Activated T-cell treated with anti-CD3 and anti-CD28 coated beads for 24 hours (primary cell): ENCODE results near the gene ARMH3.
"Not testable (repeated sequence)": the region's sequence is repeated elsewhere in the genome, so short reads cannot be mapped to it uniquely, and the experiment has no call there.

Source experiments
- DNase-seq: peaks from one replicate; pipeline ENCODE4 v3.0.0-alpha.2; 2020; ENCODE audit warnings: low read depth

The ARMH3 gene

DNA sequence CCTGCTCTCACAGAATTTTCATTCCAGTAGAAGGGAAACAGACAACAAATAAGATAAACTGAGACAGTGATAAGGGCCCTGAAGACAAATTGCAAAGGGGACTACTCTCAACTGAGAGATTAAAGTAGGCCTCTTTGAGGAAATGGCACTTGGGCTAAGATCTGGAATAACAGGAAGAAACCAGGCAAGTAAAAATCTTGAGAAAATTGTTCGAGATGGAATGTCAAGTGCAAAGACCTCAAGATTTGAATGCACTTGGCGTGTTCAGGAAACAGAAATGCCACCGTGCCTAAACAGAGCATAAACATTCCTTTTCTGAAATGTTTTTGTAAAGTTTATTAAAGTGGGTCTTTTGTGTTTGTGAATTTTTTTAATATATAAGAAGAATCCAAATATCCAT, 10.7 kb downstream of the ARMH3 start:
- no peak for DNase-seq

DNA sequence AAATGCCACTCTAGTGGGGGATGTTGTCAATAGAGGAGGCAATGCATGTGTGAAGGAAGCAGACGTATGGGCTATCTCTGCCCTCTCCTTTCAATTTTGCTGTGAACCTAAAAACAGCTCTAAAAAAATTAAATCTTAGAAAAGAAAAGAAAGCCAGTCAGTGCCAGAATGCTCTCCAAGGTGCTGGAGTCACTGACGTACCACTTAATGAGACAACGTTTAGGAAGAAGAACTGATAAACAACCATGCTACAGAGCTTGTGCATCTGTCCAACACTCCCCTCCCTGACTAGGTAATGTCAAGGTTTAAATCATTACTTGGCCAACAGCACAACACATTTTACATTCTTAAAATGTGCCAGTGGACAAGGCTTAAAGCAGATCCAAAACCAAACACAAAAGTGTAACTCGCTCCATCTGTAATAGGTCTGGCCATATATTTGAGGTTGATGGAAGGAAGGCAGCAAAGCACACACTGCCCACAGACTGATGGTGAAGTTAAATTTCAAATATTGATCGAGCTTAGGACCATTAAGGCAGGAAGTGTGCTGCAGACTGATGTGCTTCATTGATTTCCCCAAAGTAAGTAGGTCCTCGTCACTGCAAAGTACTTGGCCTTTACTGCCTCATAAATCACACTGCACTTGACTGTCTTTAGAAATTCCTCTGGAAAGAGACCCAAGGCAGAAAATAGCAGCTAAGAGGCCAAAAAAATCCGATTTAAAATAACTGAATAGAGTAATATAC, 15.5 kb downstream of the ARMH3 start:
- no peak for DNase-seq

DNA sequence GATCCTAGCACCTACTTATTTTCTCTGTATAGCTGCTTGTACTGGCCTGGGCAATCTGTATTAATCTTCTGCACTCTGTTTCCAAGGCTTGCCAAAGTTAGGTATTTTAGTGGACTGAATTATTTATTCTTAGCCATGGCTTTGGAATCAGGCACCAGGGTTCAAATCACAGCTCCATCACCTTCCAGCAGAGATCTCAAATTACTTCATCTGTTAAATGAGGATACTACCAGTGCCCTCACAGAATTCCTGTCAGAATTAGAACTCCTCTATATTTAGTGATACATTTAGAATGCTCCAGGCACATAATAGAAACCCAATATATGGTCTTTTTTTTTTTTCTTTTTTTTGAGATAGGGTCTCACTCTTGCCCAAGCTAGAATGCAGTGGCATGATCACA, 17.6 kb downstream of the ARMH3 start:
- no peak for DNase-seq

DNA sequence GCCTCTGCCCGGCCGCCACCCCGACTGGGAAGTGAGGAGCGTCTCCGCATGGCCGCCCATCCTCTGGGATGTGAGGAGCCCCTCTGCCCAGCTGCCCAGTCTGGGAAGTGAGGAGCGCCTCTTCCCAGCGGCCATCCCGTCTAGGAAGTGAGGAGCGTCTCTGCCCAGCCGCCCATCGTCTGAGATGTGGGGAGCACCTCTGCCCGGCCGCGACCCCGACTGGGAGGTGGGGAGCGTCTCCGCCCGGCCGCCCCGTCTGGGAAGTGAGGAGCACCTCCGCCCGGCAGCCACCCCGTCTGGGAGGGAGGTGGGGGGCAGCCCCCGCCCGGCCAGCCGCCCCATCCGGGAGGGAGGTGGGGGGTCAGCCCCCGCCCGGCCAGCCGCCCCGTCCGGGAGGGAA, 20.2 kb downstream of the ARMH3 start:
- DNase-seq = not testable (repeated sequence)

DNA sequence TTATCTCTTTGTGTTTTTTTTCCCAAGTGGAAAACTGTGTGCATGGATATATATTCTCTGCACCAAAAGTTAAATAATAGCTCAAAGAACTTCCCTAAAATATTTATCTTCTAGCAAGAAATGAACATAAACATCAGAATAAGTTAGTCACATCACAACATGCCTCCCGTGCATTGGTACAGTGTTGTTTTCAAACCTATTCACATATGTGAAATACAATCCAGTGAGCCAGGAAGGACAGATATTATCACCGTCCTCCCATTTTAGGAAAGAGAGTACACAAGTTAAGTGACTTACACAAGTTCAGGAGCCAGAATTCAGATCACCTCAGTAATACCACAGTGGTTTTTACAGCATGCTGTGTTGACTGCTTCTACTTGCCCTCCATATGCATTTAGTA, 22.2 kb downstream of the ARMH3 start:
- no peak for DNase-seq

DNA sequence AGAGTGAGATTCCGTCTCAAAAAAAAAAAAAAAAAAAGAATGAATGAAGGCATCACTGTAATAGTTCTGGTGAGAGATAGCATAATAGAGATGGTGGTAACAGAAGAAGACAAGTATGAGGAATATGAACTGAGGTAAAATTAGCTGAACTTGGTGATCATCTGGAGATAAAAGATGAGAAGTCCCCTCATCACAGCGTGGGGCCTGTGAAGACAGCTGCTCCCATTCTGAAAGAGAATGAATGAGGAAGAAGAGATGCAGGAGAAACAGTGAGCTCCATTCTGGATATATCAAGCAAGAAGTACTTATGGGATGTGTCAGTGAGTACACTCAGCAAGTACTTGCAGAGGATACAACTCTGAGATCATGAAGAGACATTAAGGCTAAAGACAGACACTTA, 28.7 kb downstream of the ARMH3 start:
- DNase-seq = no peak

DNA sequence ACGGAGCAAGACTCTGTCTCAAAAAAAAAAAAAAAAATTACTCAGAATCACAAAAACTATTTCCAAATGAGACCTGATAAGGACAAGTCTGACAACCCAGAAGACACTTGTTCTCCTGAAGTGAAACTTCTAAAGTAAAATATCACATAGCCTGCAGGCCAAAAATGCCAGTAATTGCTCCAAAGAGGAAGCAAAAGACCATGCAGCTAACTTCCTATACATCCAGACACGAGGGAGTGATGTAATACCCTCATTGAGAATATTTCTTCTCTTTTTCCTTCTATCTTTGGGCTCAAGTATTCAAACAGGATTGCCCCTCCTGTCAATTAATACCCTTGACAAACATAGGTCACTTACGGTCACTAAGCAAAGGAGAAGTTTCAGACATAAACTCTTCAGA, 31.2 kb downstream of the ARMH3 start:
- DNase-seq = no peak

DNA sequence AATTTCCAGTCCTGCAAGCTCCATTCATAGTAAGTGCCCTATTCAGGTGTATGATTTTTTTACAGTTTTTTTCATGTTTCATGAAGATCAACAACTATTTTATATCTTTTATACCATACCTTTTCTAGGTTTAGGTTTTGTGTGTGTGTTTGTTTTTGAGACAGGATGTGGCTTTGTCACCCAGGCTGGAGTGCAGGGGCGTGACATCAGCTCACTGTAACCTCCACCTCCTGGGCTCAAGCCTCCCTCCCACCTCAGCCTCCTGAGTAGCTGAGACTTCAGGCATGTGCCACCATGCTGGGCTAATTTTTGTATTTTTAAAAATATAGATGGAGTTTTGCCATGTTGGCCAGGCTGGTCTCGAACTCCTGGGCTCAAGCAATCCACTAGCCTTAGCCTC, 35.0 kb downstream of the ARMH3 start:
- DNase-seq = no peak

DNA sequence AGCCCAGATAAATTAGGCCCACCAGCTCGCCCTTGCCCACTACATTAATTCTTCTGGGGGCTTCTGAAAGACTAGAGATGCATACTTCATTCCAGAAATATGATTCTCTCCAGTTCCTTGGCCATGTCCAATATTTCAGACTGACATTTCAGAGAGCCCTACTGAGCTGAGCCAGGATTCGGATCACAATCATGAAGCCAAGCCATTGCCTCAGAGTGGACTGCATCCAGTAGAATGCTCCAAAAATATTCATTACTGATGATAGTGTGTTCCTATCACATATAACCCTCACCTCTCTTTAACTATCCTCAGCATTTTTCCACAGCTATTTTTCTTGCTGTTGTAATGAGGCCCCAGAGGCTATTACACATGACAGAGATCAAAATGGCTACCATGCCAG, 38.7 kb downstream of the ARMH3 start:
- no peak for DNase-seq

DNA sequence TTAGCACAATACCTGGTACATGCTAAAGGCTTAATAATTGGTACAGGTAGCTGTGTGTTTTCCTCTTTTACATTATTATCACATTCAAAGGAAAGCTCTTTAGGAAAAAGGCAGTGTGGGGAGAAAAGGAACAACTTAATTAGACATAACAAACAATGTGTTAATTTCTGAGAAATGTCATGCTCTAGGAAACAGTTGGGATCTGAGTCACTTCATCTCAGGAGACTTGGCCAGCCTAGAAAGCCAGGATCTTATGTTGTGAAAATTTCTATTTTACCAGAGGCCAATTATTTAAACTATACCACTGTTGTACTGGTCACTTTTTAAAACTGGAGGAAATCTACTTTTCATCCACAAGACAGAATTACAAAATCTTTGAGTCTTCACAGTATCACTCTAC, 39.6 kb downstream of the ARMH3 start:
- DNase-seq = no peak

DNA sequence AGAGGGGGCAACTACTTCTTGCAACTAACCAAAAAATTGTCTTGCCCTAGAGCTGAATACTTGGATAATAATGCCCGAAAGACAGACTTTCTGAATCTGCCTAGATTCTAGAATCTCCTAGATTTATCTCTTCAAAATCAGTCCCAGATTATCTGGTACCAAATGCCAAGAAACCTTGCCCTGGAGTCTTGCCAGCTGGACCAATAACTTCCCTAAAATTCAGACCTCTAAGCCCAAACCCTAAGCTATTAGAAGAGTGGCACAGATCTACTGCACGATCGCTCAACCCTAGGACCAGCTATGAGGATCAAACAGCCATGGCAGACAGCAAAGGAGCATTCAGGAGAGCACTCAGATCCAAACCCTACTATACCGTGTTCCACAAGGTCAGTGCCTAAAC, 45.0 kb downstream of the ARMH3 start:
- DNase-seq = no peak

DNA sequence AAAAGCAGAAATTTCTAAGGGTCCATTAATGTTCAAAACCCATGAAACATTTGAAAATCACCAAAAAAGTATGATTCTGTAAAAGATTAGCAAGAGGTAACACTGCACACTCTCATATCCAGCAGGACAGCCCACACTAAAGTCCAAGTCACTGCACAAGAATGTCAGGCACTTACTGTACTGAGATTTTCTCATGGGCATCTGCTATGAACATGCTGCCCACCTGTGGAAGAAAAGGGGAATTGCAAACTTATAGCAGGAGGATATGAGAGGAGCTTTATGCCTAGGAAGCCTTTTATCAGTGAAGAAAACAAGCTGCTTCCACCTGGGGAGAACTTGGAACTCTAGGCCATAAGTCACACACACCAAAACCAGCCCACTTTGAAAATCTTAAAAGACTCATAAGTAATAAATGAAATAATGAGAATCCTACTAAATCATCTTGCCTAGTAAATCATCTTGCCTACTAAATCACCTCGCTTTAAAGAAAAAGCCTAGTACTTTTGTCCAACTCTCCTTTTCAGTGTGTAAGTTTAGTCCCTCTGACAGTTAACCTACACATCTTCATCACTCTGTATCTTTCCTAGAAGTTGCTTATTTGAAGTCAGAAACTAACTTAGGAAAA, 46.1 kb downstream of the ARMH3 start:
- DNase-seq = peak; percentile 22

DNA sequence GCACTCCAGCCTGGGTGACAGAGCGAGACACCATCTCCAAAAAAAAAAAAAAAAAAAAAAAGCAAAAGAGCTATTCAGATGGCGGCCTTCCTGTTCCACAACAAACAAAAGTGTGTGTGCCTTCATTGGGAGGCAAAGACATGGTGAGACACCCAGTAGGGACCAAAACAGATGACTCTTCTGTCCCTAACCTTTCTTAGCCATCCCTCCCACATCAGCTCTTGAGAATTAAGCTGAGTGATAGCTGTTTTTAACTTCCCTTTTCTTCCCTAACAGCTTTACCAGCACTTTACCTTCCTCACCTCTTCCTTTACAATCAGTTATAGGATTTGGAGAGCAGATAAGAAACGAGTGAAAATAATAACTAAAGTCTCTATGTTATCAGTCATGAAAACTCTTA, 48.2 kb downstream of the ARMH3 start:
- DNase-seq = no peak

DNA sequence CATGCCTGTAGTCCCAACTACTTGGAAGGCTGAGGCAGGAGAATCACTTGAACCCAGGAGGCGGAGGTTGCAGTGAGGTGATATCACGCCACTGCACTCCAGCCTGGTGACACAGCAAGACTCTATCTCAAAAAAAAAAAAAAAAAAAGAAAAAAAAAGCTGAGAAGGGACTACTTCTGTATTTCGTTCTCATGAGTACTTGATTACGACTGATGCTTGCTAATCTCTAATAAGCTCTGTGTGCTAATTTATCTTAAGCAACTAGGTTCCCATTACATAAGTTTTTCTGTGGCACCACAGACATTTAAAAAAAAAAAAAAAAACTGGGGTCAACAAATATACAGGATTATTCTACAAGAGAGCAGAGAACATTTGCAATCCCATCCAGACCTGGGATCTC, 48.9 kb downstream of the ARMH3 start:
- DNase-seq = not testable (repeated sequence)

DNA sequence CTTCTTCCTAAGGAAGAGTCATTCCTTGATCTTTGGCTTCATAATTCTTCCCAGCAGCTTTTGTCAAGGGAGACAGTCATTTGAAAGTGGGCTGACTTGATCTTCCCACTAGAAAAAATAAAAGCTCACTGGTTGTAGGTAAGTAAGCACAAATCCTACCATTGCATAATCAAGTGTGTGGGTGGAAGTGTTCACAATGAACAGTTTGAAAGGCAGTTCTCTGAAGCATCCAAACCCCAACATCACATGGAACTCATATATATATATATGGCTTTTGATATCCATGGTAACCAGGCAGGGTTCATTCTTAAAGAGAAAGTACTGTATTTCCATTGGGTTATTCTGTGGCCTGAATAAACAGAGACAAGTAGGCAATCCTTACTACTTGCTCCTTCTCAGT, 51.6 kb downstream of the ARMH3 start:
- no peak for DNase-seq

DNA sequence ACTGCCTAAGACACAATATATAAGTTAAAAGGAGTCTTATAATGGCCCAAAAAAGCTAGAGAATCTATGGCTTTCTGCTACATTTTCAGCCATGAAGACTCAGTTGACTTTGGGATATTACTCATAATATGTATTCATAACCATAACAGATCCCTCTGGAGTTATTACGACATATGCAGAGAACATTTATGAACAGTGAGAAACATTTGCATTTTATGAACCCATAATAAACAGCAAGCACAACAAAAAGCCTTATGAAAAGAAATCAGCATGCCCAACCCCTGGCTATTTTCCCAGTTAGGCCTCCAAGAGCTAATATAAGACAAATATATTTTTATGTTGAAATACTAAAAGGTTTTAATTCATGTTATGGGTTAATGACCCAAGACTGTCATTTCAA, 52.4 kb downstream of the ARMH3 start:
- no peak for DNase-seq

DNA sequence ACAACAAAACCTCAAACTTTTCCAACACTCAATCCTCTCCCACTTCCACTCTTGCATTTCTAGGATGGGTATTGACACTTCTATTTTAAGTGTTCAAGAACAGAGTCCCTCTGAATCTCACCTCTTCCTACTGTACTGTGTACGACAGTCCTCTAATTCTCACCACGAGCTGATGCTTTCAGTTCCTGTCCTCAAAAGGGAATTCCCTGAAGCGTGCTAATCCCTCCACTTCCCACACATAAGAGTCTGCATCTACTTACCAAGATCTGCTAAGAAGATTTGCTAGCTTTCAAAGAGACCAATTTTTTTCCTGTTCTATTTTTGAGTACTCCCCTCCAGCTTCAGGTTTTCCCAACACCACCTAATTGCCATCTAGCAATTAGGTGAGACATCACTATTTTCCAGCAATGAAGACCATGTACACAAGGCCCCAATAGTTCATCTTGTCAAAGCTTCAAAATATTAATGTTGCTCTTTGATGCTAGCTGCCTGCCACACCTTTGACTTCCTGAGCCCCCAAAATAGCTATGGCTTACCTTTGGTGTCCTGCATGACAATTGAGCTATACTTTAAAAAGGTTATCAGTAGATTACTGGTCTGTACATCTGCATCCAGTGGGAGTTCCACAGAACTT, 54.4 kb downstream of the ARMH3 start:
- DNase-seq = no peak

DNA sequence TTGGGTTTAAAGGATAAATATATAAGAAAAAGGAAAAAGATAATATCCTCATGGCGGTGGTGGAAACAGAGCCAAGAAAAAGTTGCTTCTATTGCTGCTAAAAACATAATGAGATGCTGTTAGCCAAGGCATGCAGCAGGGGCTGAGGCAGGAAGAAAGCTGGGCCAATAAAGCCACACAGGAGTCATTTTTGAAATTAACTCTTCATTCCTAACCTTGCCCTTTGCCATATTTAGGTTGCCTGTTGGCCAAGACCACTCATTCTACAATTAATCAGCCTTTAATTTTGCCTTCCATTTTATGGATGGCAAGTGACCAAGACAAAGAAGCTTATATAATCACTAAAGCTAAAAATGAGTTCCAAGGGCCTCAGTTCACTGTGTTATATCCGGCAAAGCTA, 58.2 kb downstream of the ARMH3 start:
- no peak for DNase-seq

DNA sequence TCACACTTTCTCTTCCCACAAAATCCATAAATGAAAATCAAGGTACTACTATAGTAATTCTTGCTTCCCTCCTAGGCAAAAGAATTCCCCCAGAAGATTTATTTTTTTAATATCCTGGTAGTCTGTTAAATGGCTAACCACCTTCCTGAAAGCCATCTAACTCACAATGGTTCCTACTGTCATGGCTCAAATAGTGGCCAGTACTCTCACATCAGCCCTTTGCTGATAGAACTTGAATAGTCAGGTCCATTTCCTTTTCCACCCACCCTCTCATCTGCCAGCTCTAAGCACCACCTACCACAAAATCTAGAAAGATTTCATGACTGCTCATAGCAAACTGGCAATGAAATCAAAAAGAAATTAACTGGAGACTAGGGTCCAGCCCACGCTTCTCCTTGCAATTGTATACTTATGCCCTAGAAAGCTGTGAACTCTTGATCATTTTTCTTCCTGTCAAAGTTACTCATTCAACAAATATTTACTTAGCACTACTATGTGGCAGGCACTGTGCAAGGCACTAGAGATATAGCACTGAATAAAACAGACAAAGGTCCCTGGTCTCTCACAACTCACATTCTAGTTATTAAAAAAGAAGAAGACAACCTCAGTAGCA, 60.4 kb downstream of the ARMH3 start:
- DNase-seq = no peak

DNA sequence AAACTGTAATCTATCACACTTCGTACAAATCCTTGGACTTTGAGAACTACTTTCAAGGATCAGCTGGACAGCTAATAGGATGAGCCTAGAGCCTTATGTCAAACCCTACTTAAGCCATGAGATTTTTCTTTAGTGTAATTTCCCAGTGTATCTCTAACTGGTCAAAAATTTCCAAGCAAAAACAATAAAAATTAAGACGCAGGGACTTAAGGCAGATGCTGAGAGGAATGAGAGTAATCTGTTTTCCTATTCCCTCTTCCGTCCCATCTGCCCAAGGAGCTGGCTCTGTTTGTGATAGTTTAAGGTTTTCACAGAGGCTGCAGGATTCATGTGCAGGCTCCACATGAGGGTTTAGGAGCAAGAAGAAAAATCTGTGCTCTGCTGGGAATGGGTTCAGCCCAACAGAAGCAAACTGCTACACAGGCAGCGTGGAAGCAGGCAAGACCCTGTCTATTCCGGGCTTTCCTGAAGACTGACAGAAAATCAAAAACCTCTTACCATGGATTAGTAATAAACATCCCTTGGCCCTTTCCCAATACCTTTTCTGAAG, 62.2 kb downstream of the ARMH3 start:
- DNase-seq = no peak

DNA sequence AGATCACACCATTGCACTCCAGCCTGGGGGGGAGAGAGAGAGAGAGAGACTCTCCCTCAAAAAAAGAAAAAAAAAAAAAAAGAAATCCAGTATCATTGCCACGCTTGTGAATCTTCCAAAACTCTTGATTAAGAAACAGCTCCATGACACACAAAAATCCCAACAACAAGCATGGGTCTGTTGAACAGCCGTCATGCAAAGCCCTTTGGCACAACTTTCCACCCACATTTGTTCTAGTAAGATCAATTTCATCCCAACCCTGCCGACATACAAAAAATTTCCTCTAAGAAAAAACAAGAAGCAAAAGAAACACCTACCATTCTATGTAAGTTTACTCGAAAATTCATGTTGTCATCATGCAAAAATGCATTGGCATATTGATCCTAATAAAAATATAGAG, 62.8 kb downstream of the ARMH3 start:
- DNase-seq = no peak

DNA sequence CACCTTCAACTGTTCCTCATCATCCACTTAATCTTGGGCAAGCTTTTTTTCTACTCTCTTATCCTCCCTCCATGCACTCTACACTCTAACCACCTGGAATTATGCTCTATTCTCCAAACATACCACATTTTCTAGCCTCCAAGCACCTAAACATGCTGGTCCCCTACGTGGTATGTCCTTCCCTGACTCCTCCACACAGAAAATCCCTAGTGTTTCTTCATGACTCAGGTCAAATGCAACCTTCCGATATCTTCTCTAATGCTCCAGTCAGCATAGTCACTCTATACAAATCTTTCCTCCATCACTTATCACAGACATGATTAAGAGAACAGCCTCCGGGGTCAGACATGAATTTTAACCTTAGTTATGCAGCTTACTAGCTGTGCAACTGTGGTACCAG, 68.8 kb downstream of the ARMH3 start:
- no peak for DNase-seq

DNA sequence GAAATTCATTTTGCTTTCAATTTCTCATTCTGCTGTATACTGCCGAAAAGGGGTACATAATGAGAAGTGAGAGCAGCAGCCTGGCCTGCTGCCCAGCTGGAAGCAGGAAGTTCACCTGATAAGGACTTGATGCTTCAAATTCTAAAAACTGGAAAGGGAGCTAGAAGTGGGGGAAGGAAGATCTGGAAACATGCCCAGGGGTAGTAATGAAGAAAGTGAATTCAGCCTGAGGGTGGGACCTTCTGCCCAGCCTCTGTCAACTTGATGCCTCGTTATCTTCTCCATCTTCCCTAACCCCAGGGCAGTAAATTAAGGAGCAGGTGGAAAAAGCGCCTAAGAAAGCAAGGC, 69.4 kb downstream of the ARMH3 start:
- DNase-seq = no peak
